22Rv1 (cell line): Measurements from ENCODE around the gene FBXL16.

Source experiments
- H3K27ac ChIP-seq: fragments of 450-650 bp; 2 replicates; pipeline ENCODE4 v1.5.1; 2017
- CTCF ChIP-seq: fragments of 450-650 bp; IDR thresholded peaks from 2 replicates; pipeline ENCODE4 v1.5.1; 2017; ENCODE audit warnings: mild to moderate bottlenecking
- ZFX ChIP-seq: fragments of 450-650 bp; IDR thresholded peaks from 2 replicates; pipeline ENCODE4 v1.6.1; 2017; ENCODE audit warnings: antibody characterized with exemption, borderline replicate concordance

Gene FBXL16

GRCh38 chr16:714558-715476 is 9.2 kb upstream of the FBXL16 start, which contains the start of gene METRN:
TSS of gene METRN (plus strand) at chr16:715118. CDS start at chr16:715290, 172 bp downstream.
- TF ChIP-seq ZFX (no peak), CTCF (no peak)
- H3K27ac ChIP-seq, result peak within 1 kb of the TSS; percentile 98

DNA sequence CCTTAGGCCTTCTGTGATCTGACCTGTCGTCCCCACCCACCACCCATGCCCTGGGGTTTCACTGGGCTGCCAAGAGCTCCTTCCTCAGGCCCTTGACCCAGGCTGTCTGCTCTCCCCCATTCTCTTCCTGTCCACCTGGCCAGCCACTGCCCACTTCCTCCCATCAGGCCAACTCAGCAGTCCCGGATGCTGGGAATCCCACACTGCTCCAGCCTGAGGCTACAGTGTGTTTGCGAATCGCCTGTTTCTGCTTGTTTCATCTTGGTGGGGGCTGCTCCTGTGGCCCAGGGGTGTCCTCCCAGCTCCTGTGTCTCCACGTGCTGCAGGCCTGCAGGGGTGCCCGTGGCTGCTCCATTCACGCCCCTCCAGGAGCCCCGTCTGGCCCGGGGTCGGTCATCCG is 8.5 kb upstream of the FBXL16 start:
- peak overlapping the region; percentile 98 for H3K27ac ChIP-seq

DNA sequence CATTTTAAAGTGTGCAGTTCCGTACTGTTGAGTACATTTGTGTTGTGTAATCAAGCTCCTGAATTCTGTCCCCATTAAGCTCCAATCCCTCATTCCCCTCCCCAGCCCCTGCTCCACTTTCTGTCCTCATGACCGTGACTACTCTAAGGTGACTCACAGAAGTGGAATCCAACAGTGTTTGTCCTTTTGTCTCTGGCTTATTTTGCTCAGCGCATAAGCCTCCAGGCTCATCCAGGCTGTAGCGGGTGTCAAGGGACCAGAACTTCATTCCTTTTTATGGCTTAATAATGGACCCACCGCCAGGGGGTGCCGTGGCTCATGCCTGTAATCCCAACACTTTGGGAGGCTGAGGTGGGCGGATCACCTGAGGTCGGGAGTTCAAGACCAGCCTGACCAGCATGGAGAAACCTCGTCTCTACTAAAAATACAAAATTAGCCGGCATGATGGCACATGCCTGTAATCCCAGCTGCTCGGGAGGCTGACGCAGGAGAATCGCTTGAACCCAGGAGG is 7.2 kb upstream of the FBXL16 start:
- peak; percentile 80 for TF ChIP-seq CTCF
- peak overlapping the region; percentile 42; the same call in 1 of the 2 replicates for H3K27ac ChIP-seq

More for the DNA sequence above, 8.5 kb upstream of the FBXL16 start:
- TF ChIP-seq CTCF (no peak), ZFX (no peak)

DNA sequence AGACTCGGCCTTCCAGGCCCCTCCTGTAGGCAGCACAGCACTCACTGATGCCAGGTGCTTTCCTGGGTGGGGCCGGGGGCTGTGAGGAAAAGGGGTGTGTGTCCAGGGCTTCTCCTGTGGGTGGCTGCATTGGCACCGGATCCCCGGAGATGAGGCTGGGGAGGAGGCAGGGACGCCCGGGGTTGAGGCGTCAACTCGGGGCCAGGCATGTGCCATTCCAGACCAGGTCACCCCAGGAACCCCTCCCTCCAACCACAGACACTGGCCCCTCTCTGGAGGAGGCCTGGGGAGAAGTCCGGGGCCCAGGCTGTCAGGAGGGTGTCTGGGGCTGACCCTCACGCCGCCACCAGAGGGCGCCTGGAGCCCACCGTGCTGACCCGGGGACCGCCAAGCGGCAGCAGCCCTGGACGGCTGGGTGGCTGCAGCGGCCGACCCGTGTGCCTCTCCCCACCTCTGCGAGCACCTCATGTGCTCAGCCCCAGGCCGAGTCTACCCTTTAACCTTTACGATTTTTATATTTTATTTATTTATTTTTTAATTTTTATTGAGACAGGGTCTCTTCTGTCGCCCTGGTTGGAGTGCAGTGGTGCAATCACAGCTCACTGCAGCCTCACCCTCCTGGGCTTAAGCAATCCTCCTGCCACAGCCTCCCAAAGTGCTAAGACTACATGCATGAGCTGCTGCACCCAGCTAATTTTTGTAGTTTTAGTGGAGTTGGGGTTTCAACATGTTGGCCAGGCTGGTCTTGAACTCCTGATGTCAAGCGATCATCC is 6.1 kb upstream of the FBXL16 start:
- no peak for TF ChIP-seq ZFX
- TF ChIP-seq CTCF, result peak; percentile 95
- no peak overlapping the region for H3K27ac ChIP-seq

GRCh38 chr16:711084-711483 is 5.5 kb upstream of the FBXL16 start:
- TF ChIP-seq CTCF, result no peak
- TF ChIP-seq ZFX, result no peak
- no peak overlapping the region for H3K27ac ChIP-seq

DNA sequence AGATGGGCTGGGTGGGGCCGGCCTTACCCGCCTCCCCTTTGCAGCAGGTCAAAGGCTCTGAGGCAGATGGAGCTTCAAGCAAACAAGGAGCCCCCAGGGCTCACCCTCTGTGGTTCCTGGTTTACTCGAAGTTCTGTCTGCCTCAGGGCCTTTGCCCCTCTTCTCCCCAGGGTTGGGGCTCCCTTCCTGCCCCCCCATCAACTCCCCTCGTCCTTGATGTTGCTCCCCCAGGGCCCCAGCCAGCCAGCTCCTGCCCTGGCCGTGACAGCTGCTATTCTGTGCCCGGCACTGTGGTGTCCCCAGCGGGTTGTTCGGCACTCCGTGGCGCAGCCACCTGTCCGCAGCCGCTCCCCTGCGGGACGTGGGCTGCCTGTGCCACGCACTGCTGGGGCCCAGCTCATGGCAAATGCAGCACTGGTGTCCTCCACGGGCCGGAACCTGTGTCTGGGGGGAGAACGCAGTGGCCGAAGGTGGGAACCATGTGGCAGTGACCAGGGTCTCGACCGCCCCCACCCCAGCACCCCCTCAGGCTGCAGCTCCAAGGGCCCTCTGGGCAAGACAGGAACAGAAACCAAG is 5.0 kb upstream of the FBXL16 start:
- H3K27ac ChIP-seq, result no peak overlapping the region
- no peak for TF ChIP-seq CTCF
- TF ChIP-seq ZFX, result no peak
